SU-DHL-6 (cell line): ENCODE measurements around the gene UXS1.

Experiments used
- H2AFZ ChIP-seq: fragments of 200-600 bp; sonication (generic); 2 replicates; pipeline ENCODE4 v1.6.1; 2014; ENCODE audit warnings: low read depth, mild to moderate bottlenecking, moderate library complexity, mixed read lengths, antibody characterized with exemption, low read length; ENCODE audit not compliant: severe bottlenecking
- H3F3A ChIP-seq: fragments of 200-600 bp; shearing (Covaris generic); 2 replicates; pipeline ENCODE4 v1.6.0; 2016; ENCODE audit warnings: antibody characterized with exemption, mild to moderate bottlenecking; ENCODE audit not compliant: insufficient read depth
- H3K27ac ChIP-seq: fragments of 200-600 bp; sonication (generic); 2 replicates; pipeline ENCODE4 v1.5.1; 2016; ENCODE audit warnings: low read depth, mild to moderate bottlenecking, low read length, moderate library complexity, mixed read lengths
- H3K27me3 ChIP-seq: fragments of 200-600 bp; sonication (generic), shearing (Covaris generic); 2 replicates; pipeline ENCODE4 v1.6.0; 2014; ENCODE audit warnings: mild to moderate bottlenecking, low read length
- H3K36me3 ChIP-seq: fragments of 200-600 bp; sonication (generic); 2 replicates; pipeline ENCODE4 v1.6.1; 2014; ENCODE audit warnings: mild to moderate bottlenecking, low read length, mixed read lengths
- H3K4me2 ChIP-seq: fragments of 300-600, 200-600 bp; shearing (Covaris generic), sonication (generic); 2 replicates; pipeline ENCODE4 v1.6.0; 2014; ENCODE audit warnings: low read length, low read depth, mild to moderate bottlenecking; ENCODE audit not compliant: poor library complexity, severe bottlenecking
- H3K4me3 ChIP-seq: fragments of 200-600 bp; sonication (generic); 2 replicates; pipeline ENCODE4 v1.5.1; 2014; ENCODE audit warnings: antibody characterized with exemption, low read length, mild to moderate bottlenecking, mixed read lengths; ENCODE audit not compliant: insufficient read depth, poor library complexity, severe bottlenecking
- H3K79me2 ChIP-seq: fragments of 200-600 bp; sonication (generic); 2 replicates; pipeline ENCODE4 v1.6.1; 2014; ENCODE audit warnings: mild to moderate bottlenecking, low read length, moderate library complexity; ENCODE audit not compliant: insufficient read depth
- H3K9ac ChIP-seq: fragments of 200-600 bp; sonication (generic); 2 replicates; pipeline ENCODE4 v1.7.0; 2014; ENCODE audit warnings: mild to moderate bottlenecking, low read length
- H3K9me2 ChIP-seq: fragments of 200-600 bp; sonication (generic); replicated peaks from 2 replicates; pipeline ENCODE4 v1.6.1; 2014; ENCODE audit warnings: low read length; ENCODE audit not compliant: insufficient read depth
- H3K9me3 ChIP-seq: fragments of 200-600 bp; sonication (generic); 2 replicates; pipeline ENCODE4 v1.6.1; 2014; ENCODE audit warnings: low read length, mixed read lengths; ENCODE audit not compliant: insufficient read depth
- H4K20me1 ChIP-seq: fragments of 200-600 bp; sonication (generic); 2 replicates; pipeline ENCODE4 v1.6.1; 2014; ENCODE audit warnings: low read depth, mild to moderate bottlenecking, antibody characterized with exemption, low read length, moderate library complexity, mixed read lengths
- EZH2phosphoT487 ChIP-seq: fragments of 200-600 bp; sonication (generic), shearing (Covaris generic); conservative IDR thresholded peaks from 2 replicates; pipeline ENCODE4 v1.6.1; 2018; ENCODE audit warnings: mild to moderate bottlenecking, antibody characterized with exemption, low read length, moderate library complexity, mixed read lengths
- TF ChIP-seq, protein P1 (sequence below): fragments of 200-600 bp; sonication (generic); IDR thresholded peaks from one replicate; pipeline ENCODE4 v1.5.1; 2017; ENCODE audit warnings: antibody characterized with exemption, mild to moderate bottlenecking, low read length, moderate library complexity; ENCODE audit not compliant: insufficient read depth, poor library complexity, severe bottlenecking

The UXS1 gene

DNA sequence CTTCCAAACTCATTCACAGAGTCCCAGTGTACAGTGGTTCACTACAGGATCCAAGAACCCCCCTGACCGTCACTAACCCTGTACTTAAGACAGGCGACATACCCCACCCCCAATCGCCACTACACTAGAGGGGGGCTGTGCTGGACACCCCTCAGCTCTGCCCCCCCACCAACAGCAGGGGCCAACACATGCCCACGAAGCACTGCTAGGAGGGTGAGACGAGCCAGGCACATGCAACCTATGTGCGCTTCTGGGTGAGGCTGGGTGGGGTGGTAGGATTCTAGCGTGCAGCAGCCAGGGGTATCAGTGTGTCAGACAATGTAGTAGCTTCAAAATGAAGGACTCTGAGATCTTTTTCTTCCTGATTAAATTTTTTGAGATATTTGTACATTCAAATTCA, 67.8 kb downstream of the UXS1 start:
- Histone ChIP-seq H3K36me3 (no peaks in the 10 kb centered on the region), H3K79me2 (no peaks in the 10 kb centered on the region), H3K9me2 (no peaks in the 10 kb centered on the region), H2AFZ (no peak overlapping the region), H3K9me3 (no peaks in the 10 kb centered on the region), H3K27me3 (no peaks in the 10 kb centered on the region), H4K20me1 (no peaks in the 10 kb centered on the region), H3K4me2 (no peak overlapping the region), H3F3A (no peaks in the 10 kb centered on the region), H3K27ac (no peak overlapping the region), H3K9ac (no peak overlapping the region), H3K4me3 (no peak overlapping the region)
- TF ChIP-seq, protein P1, sequence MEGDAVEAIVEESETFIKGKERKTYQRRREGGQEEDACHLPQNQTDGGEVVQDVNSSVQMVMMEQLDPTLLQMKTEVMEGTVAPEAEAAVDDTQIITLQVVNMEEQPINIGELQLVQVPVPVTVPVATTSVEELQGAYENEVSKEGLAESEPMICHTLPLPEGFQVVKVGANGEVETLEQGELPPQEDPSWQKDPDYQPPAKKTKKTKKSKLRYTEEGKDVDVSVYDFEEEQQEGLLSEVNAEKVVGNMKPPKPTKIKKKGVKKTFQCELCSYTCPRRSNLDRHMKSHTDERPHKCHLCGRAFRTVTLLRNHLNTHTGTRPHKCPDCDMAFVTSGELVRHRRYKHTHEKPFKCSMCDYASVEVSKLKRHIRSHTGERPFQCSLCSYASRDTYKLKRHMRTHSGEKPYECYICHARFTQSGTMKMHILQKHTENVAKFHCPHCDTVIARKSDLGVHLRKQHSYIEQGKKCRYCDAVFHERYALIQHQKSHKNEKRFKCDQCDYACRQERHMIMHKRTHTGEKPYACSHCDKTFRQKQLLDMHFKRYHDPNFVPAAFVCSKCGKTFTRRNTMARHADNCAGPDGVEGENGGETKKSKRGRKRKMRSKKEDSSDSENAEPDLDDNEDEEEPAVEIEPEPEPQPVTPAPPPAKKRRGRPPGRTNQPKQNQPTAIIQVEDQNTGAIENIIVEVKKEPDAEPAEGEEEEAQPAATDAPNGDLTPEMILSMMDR, result no peak
- TF ChIP-seq EZH2phosphoT487, result no peak

DNA sequence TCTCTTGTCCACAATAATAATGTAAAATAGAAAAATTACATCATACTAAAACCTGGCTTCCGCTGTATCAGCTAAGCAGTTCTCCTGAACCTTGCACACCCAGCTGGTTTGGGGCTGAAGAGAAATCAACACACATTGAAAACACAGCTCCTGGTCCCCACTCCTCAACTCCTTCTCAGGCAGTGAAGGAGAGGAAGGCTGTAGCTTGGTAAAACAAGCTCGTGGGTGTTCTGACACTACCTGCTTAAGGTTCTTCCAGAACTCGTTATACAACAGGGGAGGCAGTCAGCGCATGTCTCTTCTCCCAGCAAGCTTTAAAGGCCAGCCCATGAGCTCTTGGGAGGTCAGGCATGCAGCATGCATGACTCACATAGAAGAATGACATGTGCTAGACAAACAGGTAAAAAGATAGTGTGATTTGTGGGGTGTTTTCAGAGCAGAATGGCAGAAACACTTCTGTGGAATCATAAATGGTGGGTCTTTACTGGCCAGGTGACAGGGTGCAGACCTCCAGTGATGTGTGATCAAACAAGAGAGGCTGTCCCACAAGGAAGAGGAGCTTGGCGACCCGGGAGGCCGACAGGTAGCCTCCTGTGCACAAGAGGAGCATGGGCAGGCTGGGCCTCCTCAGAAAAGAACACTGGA, 69.1 kb downstream of the UXS1 start:
- Histone ChIP-seq H3K9me2 (no peaks in the 10 kb centered on the region), H3K4me2 (no peak overlapping the region), H3K9me3 (no peaks in the 10 kb centered on the region), H3F3A (no peaks in the 10 kb centered on the region), H3K4me3 (no peak overlapping the region), H3K27ac (no peak overlapping the region), H3K9ac (no peak overlapping the region), H4K20me1 (no peaks in the 10 kb centered on the region), H3K79me2 (no peaks in the 10 kb centered on the region), H2AFZ (no peak overlapping the region), H3K36me3 (no peaks in the 10 kb centered on the region), H3K27me3 (no peaks in the 10 kb centered on the region)
- TF ChIP-seq EZH2phosphoT487, result no peak
- TF ChIP-seq, protein P1, result no peak

DNA sequence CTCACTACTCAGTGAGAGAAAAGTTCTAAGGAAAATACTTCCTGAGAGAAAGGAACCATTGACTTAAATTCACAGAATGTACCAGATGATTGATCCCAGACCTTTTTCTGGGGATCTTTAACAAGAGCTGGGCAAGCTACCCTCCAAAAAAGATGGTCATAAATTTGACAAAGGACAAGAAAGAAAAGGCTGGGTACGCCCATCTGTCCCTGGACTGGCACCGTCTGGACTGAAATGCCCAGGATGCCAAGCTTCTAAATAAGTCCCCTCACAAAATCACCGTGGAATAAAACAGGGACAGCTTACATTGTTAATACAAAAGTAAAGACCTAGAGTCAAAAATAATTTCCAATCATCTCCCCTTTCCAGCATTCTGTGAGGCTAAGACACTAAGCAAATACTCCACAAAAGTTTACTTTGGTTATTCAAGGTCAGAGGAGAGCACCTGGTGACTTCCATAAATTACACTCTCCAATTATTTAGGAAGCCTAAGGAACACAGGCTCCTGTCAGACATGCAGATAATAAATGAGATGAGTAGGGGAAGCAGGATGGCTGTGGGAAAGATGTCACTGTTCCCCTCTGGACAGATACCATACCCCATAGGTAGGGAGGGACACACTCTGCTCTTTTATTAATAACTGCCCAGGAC, 69.9 kb downstream of the UXS1 start:
- Histone ChIP-seq H3K9me3 (no peaks in the 10 kb centered on the region), H3K9me2 (no peaks in the 10 kb centered on the region), H3K4me2 (no peak overlapping the region), H4K20me1 (no peaks in the 10 kb centered on the region), H3K79me2 (no peaks in the 10 kb centered on the region), H3F3A (no peaks in the 10 kb centered on the region), H3K9ac (no peak overlapping the region), H3K27ac (no peak overlapping the region), H3K36me3 (no peaks in the 10 kb centered on the region), H3K27me3 (no peaks in the 10 kb centered on the region), H3K4me3 (no peak overlapping the region), H2AFZ (no peak overlapping the region)
- TF ChIP-seq, protein P1, result no peak
- TF ChIP-seq EZH2phosphoT487, result no peak
